Astrocyte (in vitro differentiated cells and primary cell): Measurements from ENCODE around the gene GSTP1.
"Not testable (repeated sequence)": the region's sequence is repeated elsewhere in the genome, so short reads cannot be mapped to it uniquely, and the experiment has no call there.

ENCODE experiments used
- EZH2 ChIP-seq: IDR thresholded peaks from 2 replicates; pipeline ENCODE4 v1.6.1; 2012; ENCODE audit warnings: mild to moderate bottlenecking, low read length, inconsistent platforms; ENCODE audit not compliant: insufficient read depth
- TF ChIP-seq, protein P1 (sequence below): IDR thresholded peaks from 2 replicates; pipeline ENCODE4 v1.5.1; 2011; ENCODE audit warnings: low read depth, mild to moderate bottlenecking, inconsistent platforms, low read length, moderate library complexity; ENCODE audit not compliant: insufficient read depth

DNA sequence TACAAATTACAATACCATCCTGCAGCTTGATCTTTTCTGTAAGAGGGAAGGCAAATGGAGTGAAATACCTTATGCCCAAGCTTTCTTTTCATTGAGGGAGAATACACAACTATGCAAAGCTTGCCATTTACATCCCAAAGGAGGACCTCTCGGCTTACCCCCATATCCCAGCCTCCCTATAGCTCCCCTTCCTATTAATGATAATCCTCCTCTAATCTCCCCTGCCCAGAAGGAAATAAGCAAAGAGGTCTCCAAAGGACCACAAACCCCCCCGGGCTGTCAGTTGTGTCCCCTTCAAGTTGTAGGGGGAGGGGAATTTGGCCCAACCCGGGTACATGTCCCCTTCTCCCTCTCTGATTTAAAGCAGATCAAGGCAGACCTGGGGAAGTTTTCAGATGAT is 38.3 kb downstream of the GSTP1 start:
- TF ChIP-seq, protein P1, sequence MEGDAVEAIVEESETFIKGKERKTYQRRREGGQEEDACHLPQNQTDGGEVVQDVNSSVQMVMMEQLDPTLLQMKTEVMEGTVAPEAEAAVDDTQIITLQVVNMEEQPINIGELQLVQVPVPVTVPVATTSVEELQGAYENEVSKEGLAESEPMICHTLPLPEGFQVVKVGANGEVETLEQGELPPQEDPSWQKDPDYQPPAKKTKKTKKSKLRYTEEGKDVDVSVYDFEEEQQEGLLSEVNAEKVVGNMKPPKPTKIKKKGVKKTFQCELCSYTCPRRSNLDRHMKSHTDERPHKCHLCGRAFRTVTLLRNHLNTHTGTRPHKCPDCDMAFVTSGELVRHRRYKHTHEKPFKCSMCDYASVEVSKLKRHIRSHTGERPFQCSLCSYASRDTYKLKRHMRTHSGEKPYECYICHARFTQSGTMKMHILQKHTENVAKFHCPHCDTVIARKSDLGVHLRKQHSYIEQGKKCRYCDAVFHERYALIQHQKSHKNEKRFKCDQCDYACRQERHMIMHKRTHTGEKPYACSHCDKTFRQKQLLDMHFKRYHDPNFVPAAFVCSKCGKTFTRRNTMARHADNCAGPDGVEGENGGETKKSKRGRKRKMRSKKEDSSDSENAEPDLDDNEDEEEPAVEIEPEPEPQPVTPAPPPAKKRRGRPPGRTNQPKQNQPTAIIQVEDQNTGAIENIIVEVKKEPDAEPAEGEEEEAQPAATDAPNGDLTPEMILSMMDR = not testable (repeated sequence)
- not testable (repeated sequence) for TF ChIP-seq EZH2
